HepG2 (cell line): Measurements from ENCODE around the gene NRG2. TPM values are rescaled to one million over a fixed set of nuclear protein-coding genes. Genes with fewer than 3 reads are reported as not detected.

ENCODE experiments used
- ATAC-seq: fragments of 200-7000 bp; cut with Tn5 transposase; 3 replicates; pipeline ENCODE4 v1.9.1; 2020; ENCODE audit warnings: mild to moderate bottlenecking, moderate library complexity
- BruUV-seq: library from RNA; stranded (reverse); fragments of 400-500 nt; replicated peaks from 2 replicates; lab custom pipeline; 2021; lab: Mats Ljungman, UMichigan
- CTCF ChIA-PET: fragments of 300-600 bp; formaldehyde crosslinking; extraction: SDS; loops from one replicate; lab custom pipeline; 2021; ENCODE audit warnings: low total read pairs, inconsistent platforms, low intra/inter-chr PET ratio; lab: Yijun Ruan, JAX
- POLR2A ChIA-PET: fragments of 350-600 bp; sonication (Branson Sonifier 250); formaldehyde crosslinking; loops from one replicate; lab custom pipeline; 2020; ENCODE audit warnings: antibody characterized with exemption, inconsistent platforms; lab: Yijun Ruan, JAX
- DNase-seq: peaks from one replicate; pipeline ENCODE4 v3.0.0-alpha.2; 2015; ENCODE audit warnings: low spot score
- FAIRE-seq: peaks from 3 replicates; lab custom pipeline; 2011; peaks lifted over from hg19 to GRCh38; lab: Jason Lieb, UNC
- H2AFZ ChIP-seq: one replicate; pipeline ENCODE4 v1.6.1; 2011; ENCODE audit warnings: low read length, inconsistent platforms
- H3K27ac ChIP-seq: fragments of 300-600 bp; 3 replicates; pipeline ENCODE4 v1.8.0; 2011; ENCODE audit warnings: mixed run types, mild to moderate bottlenecking, mixed read lengths, low read length, inconsistent platforms; ENCODE audit not compliant: insufficient read depth; ENCODE audit errors: extremely low read length
- H3K27me3 ChIP-seq, 2 experiments: fragments of 200-600 bp in 1 of 2; 2 replicates in 1 of 2; 3 replicates in 1 of 2; pipeline versions ENCODE4 v1.6.0 to v1.8.0; 2011; ENCODE audit warnings: low read length in 2 of 2, mild to moderate bottlenecking in 2 of 2, moderate library complexity in 2 of 2, inconsistent platforms in 1 of 2; ENCODE audit not compliant: insufficient read depth in 2 of 2, control insufficient read depth in 1 of 2
- H3K36me3 ChIP-seq, 2 experiments: fragments of 200-600 bp in 1 of 2; replicated peaks in 1 of 2; 2 replicates in 1 of 2; 3 replicates in 1 of 2; pipeline versions ENCODE4 v1.5.1 to v1.8.0; 2011; ENCODE audit warnings: low read length in 2 of 2, inconsistent platforms in 1 of 2; ENCODE audit not compliant: insufficient read depth in 2 of 2, control insufficient read depth in 1 of 2
- H3K4me1 ChIP-seq: 2 replicates; pipeline ENCODE4 v1.5.1; 2012; ENCODE audit warnings: low read length, inconsistent platforms; ENCODE audit not compliant: insufficient read depth
- H3K4me2 ChIP-seq: 2 replicates; pipeline ENCODE4 v1.6.0; 2011; ENCODE audit warnings: low read depth, low read length, inconsistent platforms
- H3K4me3 ChIP-seq, 3 experiments: fragments of 200-600 bp in 1 of 3; sonication (generic), shearing (Covaris generic) in 1 of 3; replicated peaks in 1 of 3; 2 replicates each; pipeline ENCODE4 v1.5.1; 2011 to 2016; ENCODE audit warnings: low read length in 3 of 3, inconsistent platforms in 2 of 3, low read depth in 2 of 3, mild to moderate bottlenecking in 2 of 3, control low read depth in 1 of 3, mixed read lengths in 1 of 3; ENCODE audit not compliant: insufficient read depth in 1 of 3
- H3K79me2 ChIP-seq: one replicate; pipeline ENCODE4 v1.6.1; 2011; ENCODE audit warnings: low read length, inconsistent platforms; ENCODE audit not compliant: insufficient read depth
- H3K9ac ChIP-seq: 2 replicates; pipeline ENCODE4 v1.6.0; 2011; ENCODE audit warnings: mild to moderate bottlenecking, low read depth, low read length, inconsistent platforms; ENCODE audit not compliant: insufficient read depth
- H3K9me3 ChIP-seq: 2 replicates; pipeline ENCODE4 v1.5.1; 2012; ENCODE audit warnings: mild to moderate bottlenecking, low read length
- H4K20me1 ChIP-seq: 2 replicates; pipeline ENCODE4 v1.6.0; 2011; ENCODE audit warnings: inconsistent platforms, mild to moderate bottlenecking, low read length, moderate library complexity; ENCODE audit not compliant: insufficient read depth
- FOXP1 ChIP-seq, 2 experiments: fragments of 450-650 bp in 1 of 2; IDR thresholded peaks; 2 replicates each; pipeline ENCODE4 v1.6.1; 2017 to 2018; ENCODE audit warnings: antibody characterized with exemption in 1 of 2
- HCFC1 ChIP-seq: fragments of 150-350 bp; IDR thresholded peaks from 2 replicates; pipeline ENCODE4 v1.6.1; 2014; ENCODE audit warnings: low read depth, low read length
- MBD4 ChIP-seq: IDR thresholded peaks from 2 replicates; pipeline ENCODE4 v1.6.1; 2012; ENCODE audit warnings: low read length, inconsistent platforms, borderline replicate concordance
- NKX3-1 ChIP-seq: sonication (generic); formaldehyde crosslinking; IDR thresholded peaks from 2 replicates; pipeline ENCODE4 v1.5.0; 2020; ENCODE audit warnings: missing genetic modification reagents
- SMAD3 ChIP-seq: sonication (generic); formaldehyde crosslinking; IDR thresholded peaks from 2 replicates; pipeline ENCODE4 v1.4.0; 2020; ENCODE audit warnings: missing genetic modification reagents
- SOX5 ChIP-seq: IDR thresholded peaks from 2 replicates; pipeline ENCODE4 v1.6.1; 2016; ENCODE audit warnings: borderline replicate concordance
- ZNF563 ChIP-seq: sonication (generic); formaldehyde crosslinking; IDR thresholded peaks from 2 replicates; pipeline ENCODE4 v1.8.0; 2022; ENCODE audit warnings: mild to moderate bottlenecking, moderate library complexity, missing genetic modification reagents
- ZNF574 ChIP-seq: sonication (generic); formaldehyde crosslinking; IDR thresholded peaks from 2 replicates; pipeline ENCODE4 v1.4.0; 2020; ENCODE audit warnings: missing genetic modification reagents
- ZNF709 ChIP-seq: sonication (generic); formaldehyde crosslinking; IDR thresholded peaks from 2 replicates; pipeline ENCODE4 v1.5.0; 2020; ENCODE audit warnings: mild to moderate bottlenecking, missing genetic modification reagents
- ZNF766 ChIP-seq: sonication (generic); formaldehyde crosslinking; IDR thresholded peaks from 2 replicates; pipeline ENCODE4 v1.5.0; 2020; ENCODE audit warnings: missing genetic modification reagents, borderline replicate concordance
- WGBS: methylation state at CpG from one replicate; pipeline ENCODE4 v1.1.6; 2017; ENCODE audit warnings: low lambda C conversion rate; 5-methylcytosine and 5-hydroxymethylcytosine counted together
- in situ Hi-C: cut with HindIII; loops from 2 replicates; pipeline ENCODE4 v1.10.0; 2017; ENCODE audit warnings: low pct_unique_long_range_greater_than_20kb; ENCODE audit not compliant: extremely low pct_ligation_motif_present
- intact Hi-C: fragments of 100-400 bp; cut with micrococcal nuclease; formaldehyde crosslinking; loops from one replicate; pipeline ENCODE4 v1.10.0; 2022; ENCODE audit not compliant: unreplicated experiment
- polyA plus RNA-seq, 8 experiments: library from polyadenylated mRNA; depleted of rRNA in 3 of 8; stranded (reverse) in 7 of 8; unstranded in 1 of 8; fragments of >200 nt; fragmentation: Illumina TruSeq in 4 of 8; extraction: Trizol in 4 of 8; gene quantifications; 2 replicates each; pipeline versions ENCODE4 v1.2.1 to v1.2.3, GENCODE V29; 2011 to 2016; ENCODE audit warnings: low read depth in 4 of 8, missing spikeins in 1 of 8, mixed read lengths in 1 of 8; ENCODE audit not compliant: insufficient read depth in 1 of 8
- total RNA-seq, 5 experiments: library from RNA; depleted of rRNA; stranded (reverse); fragments of >200 nt; fragmentation: Illumina TruSeq; extraction: Trizol; gene quantifications; 2 replicates each; pipeline ENCODE4 v1.2.3, GENCODE V29; 2016; ENCODE audit warnings: low read depth in 1 of 5

Gene NRG2
- total and polyA plus RNA-seq, 2 of the 13 experiments (the other 11 are each of a cell fraction or from before 2014, with no cell fraction given) = not detected

- TF ChIP-seq HCFC1 (no peak), NKX3-1 (CRISPR knock-in tag) (no peak), ZNF574 (no peak), ZNF709 (CRISPR knock-in tag) (no peak), SMAD3 (no peak), ZNF766 (no peak), SOX5 (CRISPR knock-in tag) (no peak), ZNF563 (CRISPR knock-in tag) (no peak), FOXP1 (IDR thresholded peaks at IDR 0.05) (no peak), FOXP1 (CRISPR knock-in tag; IDR thresholded peaks at IDR 0.05) (no peak), MBD4 (no peak)
- Histone ChIP-seq H3K9ac (no peak overlapping the region), H3K9me3 (no peaks in the 10 kb centered on the region), H3K4me3 (no peak overlapping the region), H4K20me1 (no peaks in the 10 kb centered on the region), H3K27ac (no peak overlapping the region), H2AFZ (no peak overlapping the region), H3K4me2 (no peak overlapping the region), H3K79me2 (no peaks in the 10 kb centered on the region), H3K4me1 (no peaks in the 10 kb centered on the region), H3K36me3 (no peaks in the 10 kb centered on the region), H3K27me3 (peaks cover 2 to 32% of the 10 kb centered on the region in 2 experiments; a peak in 3 of 5 replicates)
- DNase-seq (no peak), FAIRE-seq (no peak), ATAC-seq (peak; percentile 49)
- POLR2A ChIA-PET = no interaction called here
- 0% methylated on average over 2 of the region's 2 CpGs for WGBS
- CTCF ChIA-PET = interaction anchor here (2.6 kb wide), 1 partner anchor 76 kb away, joined by 28 read pairs; no protein-coding TSS in a partner anchor
- intact Hi-C loops = loop anchor here (10.0 kb wide), 1 partner anchor 102 kb away; no protein-coding TSS in a partner anchor
- BruUV-seq = no TSS peak
- in situ Hi-C loops = no loop called here
These were observed 180.3 kb downstream of the NRG2 start for GRCh38 chr5:139862803-139863202.
